ENCODE data around the gene CNTNAP2. TPM values are rescaled to one million over a fixed set of nuclear protein-coding genes. Genes with fewer than 3 reads are reported as not detected.

The CNTNAP2 gene
- total RNA-seq, 4 donors from 2014 or later: 0.42 to 0.71 TPM; not detected in 2

- no peak for TF ChIP-seq CTCF (IDR thresholded peaks at IDR 0.05)
- TF ChIP-seq POLR2A (IDR thresholded peaks at IDR 0.05): no peak
- DNase-seq (ENCODE audit: low spot score in 2 of 2): no peak
- H3K4me3 ChIP-seq (ENCODE audit: low read depth, poor library complexity, severe bottlenecking): no peak overlapping the region
- intact Hi-C loops (cut with DNase I; ENCODE audit: low total_unique reads): no loop called here
- WGBS, 2 donors: 79 to 83% methylated on average over 2 of the region's 2 CpGs
Observed at GRCh38 chr7:146865696-146866095, 749.1 kb downstream of the CNTNAP2 start.

GRCh38 chr7:146874722-146875121 is 758.1 kb downstream of the CNTNAP2 start:
- TF ChIP-seq CTCF (IDR thresholded peaks at IDR 0.05): no peak
- no peak for TF ChIP-seq POLR2A (IDR thresholded peaks at IDR 0.05)
- 77% methylated on average over 4 of the region's 4 CpGs for WGBS, 2 donors
- no peak for DNase-seq (ENCODE audit: low spot score in 2 of 2)
- no peak overlapping the region for H3K4me3 ChIP-seq (ENCODE audit: low read depth, poor library complexity, severe bottlenecking)
- intact Hi-C loops (cut with DNase I; ENCODE audit: low total_unique reads): no loop called here

- TF ChIP-seq CTCF (IDR thresholded peaks at IDR 0.05): no peak
- no peak for TF ChIP-seq POLR2A (IDR thresholded peaks at IDR 0.05)
- 71 to 74% methylated on average over 3 of the region's 3 CpGs for WGBS, 2 donors
- no peak for DNase-seq (ENCODE audit: low spot score in 2 of 2)
- intact Hi-C loops (cut with DNase I; ENCODE audit: low total_unique reads): no loop called here
- H3K4me3 ChIP-seq (ENCODE audit: low read depth, poor library complexity, severe bottlenecking): no peak overlapping the region
Observed at GRCh38 chr7:146875237-146875785, 758.7 kb downstream of the CNTNAP2 start.

GRCh38 chr7:146875981-146876380 is 759.4 kb downstream of the CNTNAP2 start:
- 43 to 49% methylated on average over 2 of the region's 2 CpGs for whole genome bisulfite sequencing, 2 donors
- intact Hi-C loops (cut with DNase I; ENCODE audit: low total_unique reads): no loop called here

GRCh38 chr7:146876411-146876810 is 759.8 kb downstream of the CNTNAP2 start:
- no peak for TF ChIP-seq POLR2A (IDR thresholded peaks at IDR 0.05)
- TF ChIP-seq CTCF (IDR thresholded peaks at IDR 0.05): no peak
- no peak for DNase-seq (ENCODE audit: low spot score in 2 of 2)
- H3K4me3 ChIP-seq (ENCODE audit: low read depth, poor library complexity, severe bottlenecking): no peak overlapping the region
- intact Hi-C loops (cut with DNase I; ENCODE audit: low total_unique reads): no loop called here
- WGBS, 2 donors: 45 to 50% methylated on average over 3 of the region's 3 CpGs

More at GRCh38 chr7:146875981-146876380, 759.4 kb downstream of the CNTNAP2 start:
- DNase-seq (ENCODE audit: low spot score in 2 of 2): no peak
- no peak overlapping the region for H3K4me3 ChIP-seq (ENCODE audit: low read depth, poor library complexity, severe bottlenecking)
- TF ChIP-seq POLR2A (IDR thresholded peaks at IDR 0.05) (no peak), CTCF (IDR thresholded peaks at IDR 0.05) (no peak)

GRCh38 chr7:146878901-146879300 is 762.3 kb downstream of the CNTNAP2 start:
- DNase-seq (ENCODE audit: low spot score in 2 of 2): no peak
- no peak for TF ChIP-seq CTCF (IDR thresholded peaks at IDR 0.05)
- no peak for TF ChIP-seq POLR2A (IDR thresholded peaks at IDR 0.05)
- intact Hi-C loops (cut with DNase I; ENCODE audit: low total_unique reads): no loop called here
- 95 to 98% methylated on average over 1 of the region's 1 CpG for WGBS, 2 donors
- no peak overlapping the region for H3K4me3 ChIP-seq (ENCODE audit: low read depth, poor library complexity, severe bottlenecking)

Measured in lower leg skin (tissue), 4 donors.